T-helper 1 cell (primary cell): Measurements from ENCODE around the gene CST9.
"Not testable (repeated sequence)": the region's sequence is repeated elsewhere in the genome, so short reads cannot be mapped to it uniquely, and the experiment has no call there.

Experiments used
- DNase-seq, 5 donors: peaks; one replicate each; pipeline ENCODE4 v3.0.0-alpha.2; 2012 to 2020

The CST9 gene

DNA sequence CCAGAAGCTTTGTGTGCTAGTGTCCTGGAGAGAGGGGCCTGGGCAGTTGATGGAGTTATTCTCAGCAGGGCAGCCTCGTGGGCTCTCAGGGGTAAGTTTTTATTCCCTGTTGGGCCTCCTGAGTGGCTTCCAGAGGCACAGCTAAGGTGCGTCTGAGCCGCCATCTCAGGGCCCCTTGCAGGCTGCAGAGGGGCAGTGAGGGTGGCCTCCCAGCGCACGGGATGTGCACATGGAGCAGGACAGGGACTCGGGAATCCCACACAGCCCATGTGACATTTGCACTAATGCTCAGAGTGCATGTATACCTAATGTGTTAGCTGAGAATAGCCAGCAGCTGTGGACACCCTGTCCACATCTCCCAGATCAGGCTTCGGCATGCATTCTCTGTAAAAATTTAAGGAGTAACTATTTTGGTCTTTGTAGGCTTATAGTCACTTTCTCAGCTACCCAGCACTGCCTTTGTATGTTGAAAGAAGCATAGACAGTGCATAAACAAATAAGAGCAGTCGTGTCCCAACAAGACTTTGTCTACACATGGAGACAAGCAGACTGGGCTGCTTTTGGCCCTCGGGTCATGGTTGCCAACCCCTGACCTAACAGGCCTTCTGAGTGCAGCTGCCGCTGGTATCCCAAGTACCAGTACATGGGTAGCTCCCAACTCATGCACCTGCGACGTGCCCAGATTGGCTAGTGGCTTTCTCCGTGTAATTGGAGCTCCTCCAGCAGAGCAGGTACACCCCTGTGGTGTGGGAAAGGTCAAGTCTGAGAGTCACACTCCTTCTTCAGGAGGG lies 18.8 kb downstream of the CST9 start:
- no peak for DNase-seq

DNA sequence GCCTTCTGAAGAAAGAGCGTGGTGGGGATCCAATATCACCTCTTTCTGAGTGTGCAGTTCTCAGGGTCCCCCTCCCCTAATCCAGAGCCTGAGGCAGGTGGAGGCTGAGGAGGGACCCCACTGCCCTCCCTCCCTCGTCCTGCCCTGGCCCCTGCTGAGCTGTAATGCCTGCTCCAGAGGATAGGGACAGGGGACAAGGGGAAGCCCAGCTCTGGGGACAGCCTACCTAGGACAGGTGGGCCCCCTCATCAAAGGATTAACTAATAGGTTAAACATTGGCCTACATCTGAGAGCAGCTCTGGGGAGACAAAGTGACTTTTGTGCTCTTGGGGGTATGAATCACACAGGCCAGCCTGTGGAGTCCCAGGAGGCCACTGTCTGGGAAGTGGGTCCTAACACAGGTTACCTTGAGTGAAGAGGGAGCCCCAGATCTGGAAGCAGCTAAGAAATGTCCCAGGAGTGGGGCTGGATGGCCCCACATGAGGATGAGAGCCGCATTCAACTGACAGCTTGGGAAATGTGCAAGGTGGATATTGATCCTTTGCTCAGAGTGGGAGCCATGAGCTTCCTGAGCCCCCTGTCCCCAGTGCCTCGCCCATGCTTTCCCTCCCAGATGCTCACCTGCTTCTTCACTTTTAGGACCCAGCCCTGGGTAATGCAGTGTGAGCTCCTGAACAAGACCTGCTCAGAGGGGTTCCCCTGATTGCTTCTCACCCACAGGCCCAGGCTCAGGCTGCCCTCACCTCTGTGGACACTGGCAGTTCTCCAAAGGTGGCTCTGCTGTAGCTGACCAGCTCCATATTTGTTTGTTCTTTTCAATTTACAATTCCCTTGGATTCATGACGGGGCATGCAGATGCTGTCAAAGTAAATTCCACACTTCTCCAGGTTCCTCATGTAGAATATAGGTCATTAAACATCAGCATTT lies 19.6 kb downstream of the CST9 start:
- DNase-seq, result no peak

DNA sequence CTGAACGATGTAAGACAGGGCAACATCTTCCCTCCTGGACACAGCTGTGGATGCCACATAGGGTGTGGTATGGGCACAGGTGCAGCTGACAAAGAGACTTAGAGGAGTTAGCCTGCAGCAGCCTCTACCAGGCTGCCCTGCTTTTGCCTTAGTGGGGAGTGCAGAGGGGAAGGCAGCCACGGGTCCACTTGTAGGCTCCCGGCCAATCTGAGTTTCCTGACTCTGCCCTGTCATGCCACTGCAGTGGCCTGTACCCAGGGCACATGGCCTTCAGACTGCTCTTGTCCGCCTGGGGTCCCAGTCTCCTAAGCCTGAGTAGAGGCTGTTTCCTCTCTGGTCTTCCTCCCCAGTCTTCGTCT lies 20.3 kb downstream of the CST9 start:
- DNase-seq, result no peak

GRCh38 chr20:23584434-23585199 lies 21.1 kb downstream of the CST9 start:
- no peak for DNase-seq

DNA sequence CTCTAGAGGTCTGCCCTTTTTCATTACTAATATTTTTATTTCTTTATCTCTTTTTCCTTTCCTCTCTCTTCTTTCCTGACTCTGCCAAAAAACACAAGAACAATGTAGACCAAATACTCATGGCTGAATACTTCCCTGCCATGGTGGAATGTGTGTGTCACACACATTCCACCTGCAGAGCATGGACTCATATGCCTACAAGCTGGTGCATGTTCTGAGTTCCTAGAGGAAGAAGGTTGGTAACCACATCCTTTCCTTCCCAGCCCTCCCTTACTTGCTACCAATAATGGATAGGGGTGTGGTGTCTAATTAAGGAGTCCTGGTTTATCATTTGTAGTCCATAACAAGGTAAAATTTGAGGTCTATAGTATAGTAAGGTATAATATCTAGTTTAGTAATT lies 22.2 kb downstream of the CST9 start:
- DNase-seq, result no peak

GRCh38 chr20:23582293-23582692 lies 23.4 kb downstream of the CST9 start:
- no peak for DNase-seq

DNA sequence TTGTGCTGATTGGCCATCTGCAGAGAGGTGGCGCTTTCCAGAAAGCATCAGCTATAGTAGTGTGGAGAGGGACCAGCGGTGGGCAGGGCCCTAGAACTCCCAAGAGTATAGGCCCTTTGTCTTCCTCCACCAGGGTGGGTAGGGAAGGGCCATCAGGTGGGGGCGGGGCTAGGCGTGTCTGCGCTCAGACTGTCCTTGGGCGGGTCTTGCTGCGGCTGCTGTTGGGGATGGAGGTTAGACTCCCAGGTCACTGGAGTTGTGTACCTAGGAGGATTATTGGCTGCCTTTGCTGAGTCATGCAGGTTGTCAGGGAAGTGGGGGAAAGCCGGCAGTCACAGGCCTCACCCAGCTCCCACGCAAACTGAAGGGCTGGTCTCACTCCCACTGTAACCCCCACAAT lies 23.9 kb downstream of the CST9 start:
- not testable (repeated sequence) for DNase-seq

- no peak for DNase-seq
Measured at GRCh38 chr20:23574977-23575376, 30.7 kb downstream of the CST9 start.

DNA sequence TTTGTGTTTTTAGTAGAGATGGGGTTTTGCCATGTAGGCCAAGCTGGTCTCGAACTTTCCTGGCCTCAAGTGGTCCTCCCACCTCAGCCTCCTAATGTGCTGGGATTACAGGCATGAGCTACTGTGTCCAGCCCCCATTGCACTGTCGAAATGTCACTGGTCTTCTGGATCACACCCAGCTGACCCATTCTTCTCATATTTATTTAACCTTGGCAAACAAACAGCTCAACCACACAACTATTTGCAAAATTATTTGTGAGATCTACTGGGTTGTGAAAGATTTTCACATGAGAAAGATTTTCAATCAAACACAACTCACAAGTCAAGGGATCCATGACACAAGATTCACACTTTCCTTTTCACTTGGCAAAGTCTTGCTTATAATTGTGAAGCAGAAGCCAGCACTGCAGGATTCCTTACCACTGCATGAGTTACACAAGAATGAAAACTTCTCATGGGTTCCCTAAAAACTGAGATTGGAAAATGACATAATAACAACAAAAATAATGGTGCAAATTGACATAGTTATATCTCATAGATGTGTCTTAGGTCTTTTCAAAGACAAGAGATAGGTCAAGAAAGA lies 35.4 kb downstream of the CST9 start:
- DNase-seq, result no peak

- DNase-seq, result no peak
Measured at GRCh38 chr20:23569570-23569969, 36.1 kb downstream of the CST9 start.

- no peak for DNase-seq
Measured at GRCh38 chr20:23568971-23569330, 36.8 kb downstream of the CST9 start.

DNA sequence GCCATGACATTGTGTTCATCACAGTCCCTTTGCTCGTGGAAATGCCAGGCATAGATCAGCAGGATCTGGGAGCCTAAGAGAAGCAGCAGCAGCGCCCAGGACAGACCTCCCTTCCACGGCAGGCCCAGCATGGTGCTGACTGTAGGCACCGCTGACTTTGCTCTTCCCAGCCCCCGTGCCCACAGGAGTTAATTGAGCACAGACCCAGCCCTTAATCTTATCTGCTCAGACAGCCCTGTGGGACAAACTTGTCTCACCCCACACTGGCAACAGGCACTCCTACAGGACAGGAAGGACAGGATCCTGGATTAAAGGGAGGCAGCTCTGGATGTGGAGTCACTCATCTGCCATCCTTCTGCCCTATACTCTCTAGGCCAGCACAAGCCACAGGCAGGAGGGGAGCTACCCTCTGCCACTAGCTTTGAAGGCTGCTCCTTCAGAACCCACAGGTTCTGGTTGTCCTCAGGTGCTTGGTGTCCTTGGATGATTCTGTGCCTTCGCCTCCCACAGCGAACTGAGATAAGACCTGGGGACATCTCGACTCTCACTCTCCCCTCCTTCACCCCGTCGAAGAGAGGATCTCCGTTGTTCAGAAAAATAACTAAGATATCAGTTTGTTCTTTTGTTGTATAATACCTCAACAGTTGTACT lies 37.3 kb downstream of the CST9 start, which contains the start of gene CST9L:
TSS of gene CST9L (minus strand) at position 165 of the 651 bp plus-strand sequence. CDS start at position 131, 34 bp downstream.
- no peak for DNase-seq

GRCh38 chr20:23566199-23566932 lies 39.4 kb downstream of the CST9 start:
- no peak for DNase-seq

- DNase-seq, result no peak
Measured at GRCh38 chr20:23565503-23566045, 40.1 kb downstream of the CST9 start.

DNA sequence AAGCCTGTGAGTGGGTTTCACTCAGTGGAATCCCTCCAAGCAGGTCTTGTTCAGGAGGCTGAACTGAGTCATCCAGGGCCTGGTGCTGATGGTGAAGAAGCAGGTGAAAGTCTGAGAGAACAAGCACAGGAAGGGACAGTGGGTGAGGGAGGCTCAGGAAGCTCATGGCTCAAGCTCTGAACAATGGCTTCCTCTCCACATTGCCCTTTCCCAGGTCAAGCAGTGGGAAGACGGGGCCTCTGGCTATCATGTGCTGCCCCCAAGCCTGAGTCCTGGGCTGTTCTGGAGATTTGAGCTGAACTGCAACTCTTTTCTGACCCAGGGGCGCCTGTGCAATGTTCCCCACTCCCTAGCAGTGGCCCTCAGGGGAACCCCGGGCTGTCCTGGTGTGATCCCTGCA lies 40.8 kb downstream of the CST9 start:
- no peak for DNase-seq

DNA sequence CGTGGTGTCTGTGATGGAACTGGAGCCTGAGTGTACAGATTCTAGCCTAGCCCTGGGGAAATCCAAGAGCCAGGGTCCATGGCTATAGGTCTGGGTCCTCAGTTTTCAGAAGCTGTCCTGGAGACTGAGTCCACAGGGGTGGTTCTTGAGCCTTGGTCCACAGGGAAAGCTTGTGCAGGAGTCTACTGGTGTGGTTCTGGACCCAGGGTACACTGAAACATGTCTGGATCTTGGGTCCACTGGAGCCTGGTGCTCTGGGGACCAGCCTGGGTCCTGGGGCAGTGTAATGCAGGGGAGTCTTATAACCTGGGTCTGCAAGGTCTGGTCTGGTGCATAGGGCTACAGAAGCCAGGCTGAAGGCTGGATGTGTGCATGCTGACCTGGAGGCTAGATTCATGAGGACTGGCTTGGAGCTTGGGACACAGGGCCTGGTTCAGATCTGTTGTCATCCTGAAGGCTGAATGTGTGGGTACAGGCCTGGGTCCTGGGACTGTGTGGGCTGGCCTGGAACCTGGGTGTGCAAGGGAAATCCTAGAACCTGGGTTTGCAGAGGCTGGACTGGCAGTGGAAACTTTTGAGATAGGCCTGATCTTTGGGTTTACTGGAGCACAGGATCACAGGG lies 42.9 kb downstream of the CST9 start:
- DNase-seq, result no peak

- no peak for DNase-seq
Measured at GRCh38 chr20:23554401-23554800, 51.3 kb downstream of the CST9 start.
